ENCODE results near the gene RPL7L1.

Gene RPL7L1

DNA sequence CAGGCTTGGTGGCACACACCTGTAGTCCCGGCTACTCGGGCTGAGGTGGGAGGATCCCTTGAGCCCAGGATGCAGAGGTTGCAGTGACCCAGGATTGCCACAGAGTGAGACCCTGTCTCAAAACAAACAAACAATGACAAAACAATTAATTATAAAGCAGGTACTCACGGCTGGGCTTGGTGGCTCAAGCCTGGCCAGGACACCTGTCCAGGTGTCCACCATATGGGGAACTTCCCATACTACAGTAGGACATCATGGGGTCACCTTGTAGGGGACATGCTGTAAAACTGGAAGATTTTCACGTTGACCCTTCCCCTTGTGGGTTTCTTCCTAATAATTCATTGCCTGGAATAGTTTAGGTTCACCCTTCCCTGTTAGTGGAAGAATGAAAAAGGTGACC lies 30.7 kb upstream of the RPL7L1 start:
- DNase-seq (ENCODE audit: low read depth): no peak
- no peak overlapping the region for H3K4me3 ChIP-seq (ENCODE audit: low read depth, low read length)
- TF ChIP-seq, protein P1, sequence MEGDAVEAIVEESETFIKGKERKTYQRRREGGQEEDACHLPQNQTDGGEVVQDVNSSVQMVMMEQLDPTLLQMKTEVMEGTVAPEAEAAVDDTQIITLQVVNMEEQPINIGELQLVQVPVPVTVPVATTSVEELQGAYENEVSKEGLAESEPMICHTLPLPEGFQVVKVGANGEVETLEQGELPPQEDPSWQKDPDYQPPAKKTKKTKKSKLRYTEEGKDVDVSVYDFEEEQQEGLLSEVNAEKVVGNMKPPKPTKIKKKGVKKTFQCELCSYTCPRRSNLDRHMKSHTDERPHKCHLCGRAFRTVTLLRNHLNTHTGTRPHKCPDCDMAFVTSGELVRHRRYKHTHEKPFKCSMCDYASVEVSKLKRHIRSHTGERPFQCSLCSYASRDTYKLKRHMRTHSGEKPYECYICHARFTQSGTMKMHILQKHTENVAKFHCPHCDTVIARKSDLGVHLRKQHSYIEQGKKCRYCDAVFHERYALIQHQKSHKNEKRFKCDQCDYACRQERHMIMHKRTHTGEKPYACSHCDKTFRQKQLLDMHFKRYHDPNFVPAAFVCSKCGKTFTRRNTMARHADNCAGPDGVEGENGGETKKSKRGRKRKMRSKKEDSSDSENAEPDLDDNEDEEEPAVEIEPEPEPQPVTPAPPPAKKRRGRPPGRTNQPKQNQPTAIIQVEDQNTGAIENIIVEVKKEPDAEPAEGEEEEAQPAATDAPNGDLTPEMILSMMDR (conservative IDR thresholded peaks at IDR 0.05; ENCODE audit: low read depth, low read length): no peak

DNA sequence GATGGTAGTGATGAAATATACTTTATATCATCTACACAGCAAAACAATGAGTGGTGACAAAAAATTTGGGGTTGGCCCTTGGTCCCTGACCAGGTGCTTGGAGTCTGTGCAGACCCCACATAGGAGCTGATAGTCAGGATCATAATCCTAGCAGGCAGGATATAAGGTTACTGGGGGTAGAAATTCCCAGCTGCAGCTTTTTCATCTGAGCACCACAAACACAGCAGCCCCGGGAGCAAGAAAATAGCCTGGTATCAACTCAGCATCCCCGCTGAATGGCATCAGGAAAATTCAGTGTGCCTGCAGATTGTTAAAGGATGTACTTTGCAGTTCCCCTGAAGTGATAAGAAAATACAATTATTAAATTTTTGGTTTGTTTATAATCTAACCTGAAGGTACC lies 27.8 kb upstream of the RPL7L1 start:
- TF ChIP-seq, protein P1 (conservative IDR thresholded peaks at IDR 0.05; ENCODE audit: low read depth, low read length): no peak
- H3K4me3 ChIP-seq (ENCODE audit: low read depth, low read length): no peak overlapping the region

DNA sequence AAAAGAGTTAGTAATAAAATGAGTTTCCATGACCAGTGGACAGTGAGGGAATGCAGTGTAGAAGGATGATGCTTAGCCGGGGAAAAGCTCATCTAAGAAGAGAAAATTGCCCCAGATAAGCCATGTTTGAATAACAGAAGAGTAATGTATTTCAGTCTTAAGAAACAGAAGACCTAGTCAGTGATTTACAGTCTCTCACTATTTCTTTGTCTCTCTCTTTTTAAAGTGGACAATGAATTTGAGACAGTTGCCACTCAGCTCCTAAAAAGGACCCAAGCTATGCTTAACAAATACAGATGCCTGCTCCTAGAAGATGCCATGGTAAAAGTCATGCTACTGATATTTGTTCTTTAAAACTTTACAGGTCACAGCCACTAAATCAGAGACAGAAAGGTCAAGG lies 19.4 kb upstream of the RPL7L1 start:
- no peak for DNase-seq (ENCODE audit: low read depth)
- TF ChIP-seq, protein P1 (conservative IDR thresholded peaks at IDR 0.05; ENCODE audit: low read depth, low read length): no peak
- H3K4me3 ChIP-seq (ENCODE audit: low read depth, low read length): no peak overlapping the region

More for the DNA sequence above, 27.8 kb upstream of the RPL7L1 start:
- DNase-seq (ENCODE audit: low read depth): no peak

DNA sequence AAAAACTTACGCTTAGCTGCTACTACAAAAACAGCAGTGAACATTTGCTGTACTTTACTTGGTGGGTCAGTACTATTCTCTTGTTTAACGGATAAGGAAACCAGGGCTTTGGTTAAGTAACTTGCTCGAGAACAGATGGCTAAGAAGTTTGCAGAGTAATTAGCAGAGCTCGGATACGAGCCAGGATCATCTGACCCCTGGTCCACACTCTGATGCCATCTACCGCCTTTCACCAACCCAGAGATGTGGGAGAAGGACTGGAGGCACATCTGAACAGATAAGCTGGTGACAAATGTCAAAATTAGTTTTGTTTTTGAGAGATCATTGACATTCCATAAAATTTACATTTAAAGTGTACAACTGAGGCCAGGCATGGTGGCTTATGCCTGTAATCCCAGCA lies 18.9 kb upstream of the RPL7L1 start:
- TF ChIP-seq, protein P1 (conservative IDR thresholded peaks at IDR 0.05; ENCODE audit: low read depth, low read length): no peak
- DNase-seq (ENCODE audit: low read depth): no peak
- no peak overlapping the region for H3K4me3 ChIP-seq (ENCODE audit: low read depth, low read length)

DNA sequence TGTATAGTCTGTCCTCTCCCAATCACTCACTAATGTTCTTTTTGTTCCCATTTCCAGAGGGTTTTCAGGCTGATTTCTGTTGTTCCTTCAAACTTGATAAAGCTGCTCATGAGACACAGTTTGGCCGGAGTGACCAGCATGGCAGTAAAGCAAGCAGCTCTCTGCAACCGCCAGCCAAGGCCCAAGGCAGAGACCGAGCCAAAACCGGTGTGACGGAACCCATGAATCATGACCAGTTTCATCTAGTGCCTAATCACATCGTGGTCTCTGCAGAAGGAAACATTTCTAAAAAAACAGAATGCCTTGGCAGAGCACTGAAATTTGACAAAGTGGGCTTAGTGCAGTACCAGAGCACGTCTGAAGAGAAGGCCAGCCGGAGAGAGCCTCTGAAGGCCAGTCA lies 14.8 kb upstream of the RPL7L1 start:
- DNase-seq (ENCODE audit: low read depth): no peak
- H3K4me3 ChIP-seq (ENCODE audit: low read depth, low read length): no peak overlapping the region
- TF ChIP-seq, protein P1 (conservative IDR thresholded peaks at IDR 0.05; ENCODE audit: low read depth, low read length): no peak

DNA sequence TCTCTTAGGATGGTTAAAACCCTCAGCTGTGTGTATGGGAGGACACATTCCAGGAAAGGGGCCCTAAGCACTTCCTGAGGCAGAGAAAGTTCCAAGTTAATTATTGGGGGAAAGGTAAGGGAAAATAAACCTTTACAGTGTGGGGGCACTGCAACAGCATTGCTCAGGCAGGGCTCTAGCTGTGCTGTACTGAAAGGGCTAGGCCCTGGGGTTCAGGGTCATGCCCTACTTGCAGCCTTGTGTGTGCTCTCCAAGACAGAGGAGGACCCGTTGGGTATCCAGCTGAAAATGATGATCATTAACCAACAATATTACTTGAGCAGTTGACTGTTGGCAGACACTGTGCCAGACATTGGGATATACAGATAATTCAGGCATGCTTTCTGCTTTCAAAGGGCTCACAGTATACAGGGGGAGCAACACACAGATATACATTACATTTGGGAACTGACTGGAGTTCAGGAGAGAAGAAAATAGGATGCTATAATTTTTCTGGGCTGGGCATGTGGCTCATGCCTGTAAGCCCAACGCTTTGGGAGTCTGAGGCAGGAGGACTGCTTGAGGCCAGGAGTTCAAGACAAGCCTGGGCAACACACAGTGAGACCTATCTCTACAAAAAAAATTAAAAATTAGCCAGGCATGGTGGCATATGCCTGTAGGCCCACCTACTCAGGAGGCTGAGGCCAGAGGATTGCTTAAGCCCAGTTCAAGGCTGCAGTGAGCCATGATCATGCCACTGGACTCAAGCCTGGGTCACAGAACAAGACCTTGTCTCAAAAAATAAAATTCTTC lies 9.1 kb upstream of the RPL7L1 start:
- no peak for DNase-seq (ENCODE audit: low read depth)

More for the DNA sequence above, 9.1 kb upstream of the RPL7L1 start:
- no peak overlapping the region for H3K4me3 ChIP-seq (ENCODE audit: low read depth, low read length)
- TF ChIP-seq, protein P1 (conservative IDR thresholded peaks at IDR 0.05; ENCODE audit: low read depth, low read length): no peak
